Right lobe of liver (tissue), 6 donors: ENCODE results near the gene KIRREL3. TPM values are rescaled to one million over a fixed set of nuclear protein-coding genes. Genes with fewer than 3 reads are reported as not detected.
"Not testable (repeated sequence)": the region's sequence is repeated elsewhere in the genome, so short reads cannot be mapped to it uniquely, and the experiment has no call there.

ENCODE experiments used
- ATAC-seq, 4 donors: fragments of 200-7000 bp; cut with Tn5 transposase; one replicate each; pipeline ENCODE4 v1.9.1; 2020; ENCODE audit warnings: mild to moderate bottlenecking in 4 of 4, moderate library complexity in 4 of 4
- DNase-seq, 3 donors: peaks; one replicate each; pipeline ENCODE4 v3.0.0-alpha.2; 2020
- H3K27ac ChIP-seq, 3 donors: fragments of 200-600 bp; one replicate each; pipeline ENCODE4 v1.8.0; 2022
- H3K27me3 ChIP-seq, 2 donors: fragments of 200-600 bp; one replicate each; pipeline ENCODE4 v1.8.0; 2022
- H3K36me3 ChIP-seq, 4 donors: fragments of 200-600 bp; sonication (generic) in 1 of 4; one replicate each; pipeline versions ENCODE4 v1.5.1 to v1.8.0; 2017 to 2022; ENCODE audit warnings: control low read depth in 1 of 4
- H3K4me1 ChIP-seq, 4 donors: fragments of 200-600 bp; sonication (generic) in 1 of 4; one replicate each; pipeline versions ENCODE4 v1.5.1 to v1.8.0; 2017 to 2022; ENCODE audit warnings: control low read depth in 1 of 4
- H3K4me3 ChIP-seq, 3 donors: fragments of 200-600 bp; one replicate each; pipeline ENCODE4 v1.8.0; 2022
- H3K9me3 ChIP-seq, 4 donors: fragments of 200-600 bp; sonication (generic) in 1 of 4; one replicate each; pipeline versions ENCODE4 v1.5.1 to v1.8.0; 2017 to 2022; ENCODE audit warnings: control low read depth in 1 of 4
- POLR2A ChIP-seq: fragments of 450-650 bp; IDR thresholded peaks from one replicate; pipeline ENCODE4 v1.6.1; 2017; ENCODE audit warnings: antibody characterized with exemption, mild to moderate bottlenecking
- WGBS: methylation state at CpG from one replicate; pipeline ENCODE4 v1.1.6; 2018; ENCODE audit warnings: low coverage, low lambda C conversion rate; ENCODE audit not compliant: insufficient coverage; ENCODE audit errors: missing lambda C conversion rate; 5-methylcytosine and 5-hydroxymethylcytosine counted together
- intact Hi-C, 2 donors: fragments of 100-400 bp; cut with DNase I; formaldehyde crosslinking; loops; one replicate each; pipeline versions ENCODE4 v1.11.2 to v1.14.1; 2022
- total RNA-seq, 6 experiments: library from RNA; depleted of rRNA in 2 of 6; stranded (reverse); fragments of >200 nt in 2 of 6; fragmentation: NEBNext Ultra II Directional in 3 of 6; extraction: Animal tissue kit (Norgen Biotek cat#: 25700) in 3 of 6; gene quantifications; one replicate each; pipeline versions ENCODE4 v1.1.0 to v1.2.4, GENCODE V29; 2016 to 2023
- TF ChIP-seq, protein P1 (sequence below), 4 donors: fragments of 200-600 bp in 3 of 4; fragments of 450-650 bp in 1 of 4; IDR thresholded peaks; one replicate each; pipeline versions ENCODE4 v1.5.1 to v1.8.0; 2016 to 2022; ENCODE audit warnings: antibody characterized with exemption in 4 of 4, mild to moderate bottlenecking in 2 of 4
- donor health status: DM: no; HTN: yes; CAD: no.
- donor health status: DM: no; HTN: no; CAD: no.
- donor health status: DM: no; HTN: no; CAD: no.
- donor health status: DM: no; HTN: yes; CAD: no.
- donor health status: DM: no; HTN: yes; CAD: no.

The KIRREL3 gene
- total RNA-seq, 6 experiments from 2014 or later = not detected

DNA sequence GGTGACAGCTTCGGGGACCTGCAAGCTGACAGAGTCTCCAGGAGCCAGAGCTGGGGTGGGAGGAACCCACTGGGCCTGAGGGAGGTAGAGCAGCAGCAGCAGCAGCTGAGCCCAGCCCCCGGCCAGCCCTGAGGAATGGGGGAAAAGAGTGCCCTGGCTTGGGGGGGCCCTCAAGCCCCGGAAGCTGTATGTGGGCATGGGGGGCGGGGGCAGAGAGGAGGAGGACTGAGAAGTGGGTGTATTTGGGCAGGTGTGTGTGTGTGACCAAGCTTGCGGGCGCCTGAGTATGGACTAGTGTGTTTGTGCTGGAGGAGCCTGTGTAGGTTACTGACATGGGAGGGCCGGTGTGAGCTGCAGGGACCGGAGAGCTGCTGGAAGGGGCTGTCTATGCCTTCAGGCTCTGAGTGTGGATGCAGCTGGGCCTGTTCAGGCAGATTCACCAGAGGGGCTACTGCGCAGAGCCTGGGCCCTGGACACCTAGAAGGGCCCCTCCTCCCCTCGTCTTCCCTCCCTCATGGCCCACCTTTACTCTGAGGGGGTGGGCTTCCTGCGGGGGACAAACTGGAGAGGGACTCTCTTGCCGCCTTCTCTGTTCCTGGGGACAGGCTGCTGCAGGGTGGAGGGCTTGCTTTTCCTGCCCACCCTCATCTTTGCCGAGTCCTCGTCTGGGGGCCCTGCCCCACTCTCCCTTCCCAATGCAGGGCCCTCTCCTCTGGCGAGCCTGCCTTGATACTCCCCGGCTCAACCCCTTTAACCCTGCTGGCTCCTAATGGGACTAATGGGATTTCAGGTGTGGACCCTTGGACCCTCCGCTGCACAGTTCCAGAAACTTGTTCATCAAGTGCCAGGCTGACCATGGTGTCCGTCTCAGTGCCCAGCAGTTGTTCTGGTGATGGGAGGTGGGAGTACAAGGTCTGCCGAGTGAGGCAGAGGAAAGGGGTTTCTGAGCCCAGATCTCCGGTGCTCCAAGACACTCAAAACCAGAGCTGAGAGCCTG is 616.9 kb downstream of the KIRREL3 start:
- Histone ChIP-seq H3K27ac (no peak overlapping the region), H3K36me3 (no peaks in the 10 kb centered on the region), H3K4me3 (no peak overlapping the region), H3K9me3 (no peaks in the 10 kb centered on the region), H3K27me3 (no peaks in the 10 kb centered on the region), H3K4me1 (peaks cover 0 to 22% (median 8%) of the 10 kb centered on the region in 4 donors)
- ATAC-seq (no peak), DNase-seq (no peak)
- 83% methylated on average over 2 of the region's 20 CpGs for WGBS
- no peak for TF ChIP-seq POLR2A
- TF ChIP-seq, protein P1, sequence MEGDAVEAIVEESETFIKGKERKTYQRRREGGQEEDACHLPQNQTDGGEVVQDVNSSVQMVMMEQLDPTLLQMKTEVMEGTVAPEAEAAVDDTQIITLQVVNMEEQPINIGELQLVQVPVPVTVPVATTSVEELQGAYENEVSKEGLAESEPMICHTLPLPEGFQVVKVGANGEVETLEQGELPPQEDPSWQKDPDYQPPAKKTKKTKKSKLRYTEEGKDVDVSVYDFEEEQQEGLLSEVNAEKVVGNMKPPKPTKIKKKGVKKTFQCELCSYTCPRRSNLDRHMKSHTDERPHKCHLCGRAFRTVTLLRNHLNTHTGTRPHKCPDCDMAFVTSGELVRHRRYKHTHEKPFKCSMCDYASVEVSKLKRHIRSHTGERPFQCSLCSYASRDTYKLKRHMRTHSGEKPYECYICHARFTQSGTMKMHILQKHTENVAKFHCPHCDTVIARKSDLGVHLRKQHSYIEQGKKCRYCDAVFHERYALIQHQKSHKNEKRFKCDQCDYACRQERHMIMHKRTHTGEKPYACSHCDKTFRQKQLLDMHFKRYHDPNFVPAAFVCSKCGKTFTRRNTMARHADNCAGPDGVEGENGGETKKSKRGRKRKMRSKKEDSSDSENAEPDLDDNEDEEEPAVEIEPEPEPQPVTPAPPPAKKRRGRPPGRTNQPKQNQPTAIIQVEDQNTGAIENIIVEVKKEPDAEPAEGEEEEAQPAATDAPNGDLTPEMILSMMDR (IDR thresholded peaks at IDR 0.05) = no peak
- intact Hi-C loops = no loop called here

- H3K9me3 ChIP-seq, intact Hi-C loops, ATAC-seq, H3K27ac ChIP-seq, H3K4me3 ChIP-seq, H3K36me3 ChIP-seq, H3K27me3 ChIP-seq, DNase-seq: not testable (repeated sequence)
- H3K4me1 ChIP-seq = peaks cover 0 to 22% (median 8%) of the 10 kb centered on the region in 4 donors
- 83% methylated on average over 1 of the region's 4 CpGs for WGBS
Measured at GRCh38 chr11:126382641-126383040, 617.9 kb downstream of the KIRREL3 start.

DNA sequence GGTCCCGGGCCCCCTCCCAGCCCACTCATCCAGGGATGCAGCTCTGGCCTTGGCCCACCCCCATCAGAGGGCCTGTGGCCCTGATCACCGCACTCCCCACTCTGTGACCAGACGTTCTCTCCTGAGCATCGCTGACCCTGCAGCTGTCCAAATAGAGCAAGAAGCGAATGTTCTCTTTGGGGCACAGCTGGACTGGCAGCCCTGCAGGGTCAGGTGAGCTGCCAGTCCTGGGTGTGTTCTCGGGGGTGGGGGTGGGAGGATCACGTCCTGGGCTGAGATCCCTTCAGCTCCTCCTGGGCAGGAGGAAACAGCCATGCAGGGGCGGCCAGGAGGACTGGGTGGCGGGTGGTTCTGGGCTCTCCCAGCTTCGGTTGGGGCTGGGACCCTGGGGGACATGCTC is 618.6 kb downstream of the KIRREL3 start:
- 50% methylated on average over 2 of the region's 10 CpGs for WGBS
- intact Hi-C loops, H3K9me3 ChIP-seq, H3K4me3 ChIP-seq, DNase-seq, H3K36me3 ChIP-seq, H3K27ac ChIP-seq, H3K27me3 ChIP-seq: not testable (repeated sequence)
- ATAC-seq = peak in 1 of 4 donors; percentile 4
- peaks cover 0 to 16% (median 6%) of the 10 kb centered on the region in 4 donors for H3K4me1 ChIP-seq

DNA sequence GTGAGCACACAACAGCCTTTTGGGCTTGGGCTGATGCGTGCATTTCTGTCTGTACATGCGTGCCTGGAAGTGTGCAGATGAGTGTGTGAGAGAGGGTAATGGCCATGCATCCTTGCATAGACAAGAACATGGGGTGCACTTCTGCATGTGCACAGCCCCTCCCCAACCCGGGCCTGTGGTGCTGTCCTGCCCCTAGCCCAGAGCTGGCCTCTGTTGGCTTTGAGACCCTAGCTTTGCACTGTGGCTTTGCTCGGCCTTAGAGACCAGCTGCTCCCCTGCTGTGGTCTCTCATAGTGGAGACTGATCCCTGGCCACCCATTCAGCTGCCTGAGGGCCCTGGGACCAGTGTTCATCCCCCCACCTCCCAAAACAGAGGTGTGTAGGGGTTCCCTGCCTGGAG is 619.7 kb downstream of the KIRREL3 start:
- H3K27ac ChIP-seq = no peak overlapping the region
- no peaks in the 10 kb centered on the region for H3K9me3 ChIP-seq
- H3K4me1 ChIP-seq = peaks cover 0 to 5% (median under 1%) of the 10 kb centered on the region in 4 donors
- H3K27me3 ChIP-seq = no peaks in the 10 kb centered on the region
- DNase-seq (no peak), ATAC-seq (no peak)
- TF ChIP-seq, protein P1 (IDR thresholded peaks at IDR 0.05) = no peak
- no peak for TF ChIP-seq POLR2A
- H3K4me3 ChIP-seq = no peak overlapping the region
- 100% methylated on average over 2 of the region's 4 CpGs for WGBS
- H3K36me3 ChIP-seq = no peaks in the 10 kb centered on the region
- intact Hi-C loops = no loop called here

- no peaks in the 10 kb centered on the region for H3K27me3 ChIP-seq
- no peaks in the 10 kb centered on the region for H3K36me3 ChIP-seq
- H3K27ac ChIP-seq = no peak overlapping the region
- peak in 1 of 4 donors; percentile 5 for ATAC-seq
- no peak overlapping the region for H3K4me3 ChIP-seq
- TF ChIP-seq, protein P1 (IDR thresholded peaks at IDR 0.05) = no peak
- no peak for TF ChIP-seq POLR2A
- no peak for DNase-seq
- intact Hi-C loops = no loop called here
- H3K4me1 ChIP-seq = peaks cover 0 to 4% (median 0%) of the 10 kb centered on the region in 4 donors
- 52% methylated on average over 3 of the region's 4 CpGs for WGBS
- H3K9me3 ChIP-seq = no peaks in the 10 kb centered on the region
Measured at GRCh38 chr11:126378763-126379162, 621.8 kb downstream of the KIRREL3 start.
